ENCODE measurements around the gene FAM222B. TPM values are rescaled to one million over a fixed set of nuclear protein-coding genes. Genes with fewer than 3 reads are reported as not detected.

The FAM222B gene
- total and polyA plus RNA-seq, 9 of the 15 experiments (the other 6 are each of a cell fraction or from before 2014, with no cell fraction given) = 4.0 to 34.6 (median 7.5) TPM

- TF ChIP-seq GATAD2B (IDR thresholded peaks at IDR 0.05; ENCODE audit: borderline replicate concordance) = no peak
- TF ChIP-seq KLF1 (tag; IDR thresholded peaks at IDR 0.05) = no peak
- no peak for TF ChIP-seq U2AF1 (optimal IDR thresholded peaks at IDR 0.05; ENCODE audit: low read depth, low read length)
- TF ChIP-seq GTF3C2 (IDR thresholded peaks at IDR 0.05; ENCODE audit: borderline replicate concordance, extremely low read depth, insufficient read length) = no peak
- no peak for TF ChIP-seq ARID3A (IDR thresholded peaks at IDR 0.05; ENCODE audit: borderline replicate concordance, low read depth, low read length)
- no peak for TF ChIP-seq ADNP (tag; IDR thresholded peaks at IDR 0.05)
- no peak for TF ChIP-seq TGIF2 (CRISPR knock-in tag; IDR thresholded peaks at IDR 0.05)
- TF ChIP-seq NFIX (CRISPR knock-in tag; IDR thresholded peaks at IDR 0.05; ENCODE audit: low read depth) = no peak
- TF ChIP-seq GABPA (tag; conservative IDR thresholded peaks at IDR 0.05; ENCODE audit: low read depth) = no peak
- TF ChIP-seq YBX1 (IDR thresholded peaks at IDR 0.05) = no peak
- no peak for TF ChIP-seq KLF13 (tag; IDR thresholded peaks at IDR 0.05; ENCODE audit: borderline replicate concordance, low read depth)
- no peak; the same call in 1 of the 2 replicates for TF ChIP-seq ATF4 (CRISPR knock-in tag; IDR thresholded peaks at IDR 0.05)
- no peak for TF ChIP-seq REST (IDR thresholded peaks at IDR 0.05; ENCODE audit: borderline replicate concordance)
- TF ChIP-seq REST (CRISPR knock-in tag; IDR thresholded peaks at IDR 0.05; ENCODE audit: low read depth) = no peak
- TF ChIP-seq FOS (IDR thresholded peaks at IDR 0.05; ENCODE audit: extremely low read depth, insufficient read length) = no peak
Observed at GRCh38 chr17:28725166-28725659, 117.4 kb downstream of the FAM222B start (continued).

Data from K562 (cell line).